Loucy (cell line): ENCODE measurements around the gene TLK1.

Experiments
- CTCF ChIP-seq: fragments of 200-600 bp; sonication (generic); conservative IDR thresholded peaks from 2 replicates; pipeline ENCODE4 v1.5.1; 2014; ENCODE audit warnings: mild to moderate bottlenecking, antibody characterized with exemption, low read length
- EZH2phosphoT487 ChIP-seq: fragments of 200-600 bp; IDR thresholded peaks from 2 replicates; pipeline ENCODE4 v1.6.1; 2018; ENCODE audit warnings: antibody characterized with exemption, mild to moderate bottlenecking, moderate library complexity, borderline replicate concordance

- TF ChIP-seq CTCF (no peak), EZH2phosphoT487 (no peak)
Measured at GRCh38 chr2:171018522-171018921, 142.2 kb downstream of the TLK1 start.
